Non-pigmented ciliary epithelial cell (primary cell): ENCODE data around the gene CRYZL1.

Experiments used
- DNase-seq: peaks from one replicate; pipeline ENCODE4 v3.0.0-alpha.2; 2010; ENCODE audit warnings: low read depth

CRYZL1 gene

DNA sequence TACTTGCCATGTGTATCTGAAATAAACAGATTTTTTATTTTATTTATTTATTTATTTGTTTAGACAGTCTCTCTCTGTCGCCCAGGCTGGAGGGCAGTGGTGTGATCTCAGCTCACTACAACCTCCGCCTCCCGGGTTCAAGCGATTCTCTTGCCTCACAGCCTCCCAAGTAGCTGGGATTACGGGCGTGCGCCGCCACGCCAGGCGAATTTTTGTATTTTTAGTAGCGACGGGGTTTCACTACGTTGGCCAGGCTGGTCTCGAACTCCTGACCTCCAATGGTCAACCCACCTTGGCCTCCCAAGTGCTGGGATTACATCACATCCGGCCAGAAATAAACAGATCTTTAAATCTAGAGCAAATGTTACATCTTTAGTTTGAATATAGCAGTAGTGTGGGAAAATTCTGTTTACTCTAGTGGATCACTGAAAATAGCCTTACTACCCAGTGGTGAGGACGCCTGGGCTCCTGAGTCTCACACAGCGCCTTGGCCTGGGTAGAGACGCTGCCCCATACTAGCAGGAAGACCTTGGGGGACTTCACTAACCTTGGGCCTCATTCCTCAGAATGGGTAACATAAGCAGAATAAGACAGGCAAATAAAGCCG is 100.3 kb downstream of the CRYZL1 start:
- DNase-seq: no peak

DNA sequence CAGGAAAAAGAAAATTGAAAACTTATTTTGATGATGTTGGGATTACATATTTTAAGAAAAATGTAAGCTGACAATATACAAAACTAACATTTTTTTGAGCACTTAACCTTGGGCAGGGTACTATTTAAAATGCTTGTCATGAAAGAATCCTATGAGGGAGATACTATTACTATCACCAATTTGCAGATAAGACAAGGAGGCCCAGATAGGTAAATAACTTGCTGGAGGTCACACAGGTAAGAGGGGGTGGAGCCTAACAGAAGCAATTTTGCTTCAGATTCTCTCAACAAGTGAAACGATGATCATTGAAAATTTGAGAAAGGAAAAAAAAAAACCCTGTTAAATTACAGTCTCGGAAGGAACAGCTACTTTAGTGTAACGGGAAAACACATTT is 100.8 kb downstream of the CRYZL1 start:
- no peak for DNase-seq

DNA sequence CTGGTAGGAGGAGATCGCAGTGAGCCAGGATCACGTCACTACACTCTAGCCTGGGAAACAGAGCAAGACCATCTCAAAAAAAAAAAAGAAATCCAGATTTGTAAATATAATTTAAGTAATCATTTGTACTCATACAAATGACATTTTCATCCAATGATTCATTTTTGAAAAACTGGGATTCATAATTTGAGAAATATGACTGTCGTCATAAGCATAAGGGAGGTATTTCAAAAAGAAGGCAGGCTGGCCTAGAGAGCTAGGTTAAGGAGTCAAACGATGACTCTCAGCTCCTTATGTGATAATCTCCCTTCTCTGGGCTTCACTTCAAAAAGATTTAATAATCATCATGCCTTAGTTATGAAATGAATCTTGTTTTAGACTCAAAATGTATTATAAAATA is 101.9 kb downstream of the CRYZL1 start:
- DNase-seq: no peak
